Subcutaneous abdominal adipose tissue (tissue), 5 donors: ENCODE measurements around the gene DDX54.

ENCODE experiments used
- H3K27ac ChIP-seq: one replicate; pipeline ENCODE4 v1.7.0; 2013; ENCODE audit warnings: low read depth, mild to moderate bottlenecking, inconsistent platforms, low read length, moderate library complexity
- H3K27me3 ChIP-seq, 5 donors: one replicate each; pipeline ENCODE4 v1.7.0; 2013; ENCODE audit warnings: low read length in 5 of 5, inconsistent platforms in 1 of 5; ENCODE audit not compliant: control insufficient read depth in 5 of 5, insufficient read depth in 4 of 5
- H3K36me3 ChIP-seq, 5 donors: one replicate each; pipeline ENCODE4 v1.7.0; 2013; ENCODE audit warnings: low read length in 5 of 5; ENCODE audit not compliant: control insufficient read depth in 5 of 5, insufficient read depth in 5 of 5
- H3K4me1 ChIP-seq, 5 donors: one replicate each; pipeline ENCODE4 v1.7.0; 2013; ENCODE audit warnings: low read length in 5 of 5, mild to moderate bottlenecking in 3 of 5, moderate library complexity in 1 of 5; ENCODE audit not compliant: control insufficient read depth in 5 of 5, insufficient read depth in 5 of 5
- H3K4me3 ChIP-seq, 5 donors: one replicate each; pipeline ENCODE4 v1.7.0; 2013; ENCODE audit warnings: low read length in 5 of 5, low read depth in 1 of 5
- H3K9ac ChIP-seq, 5 donors: one replicate each; pipeline ENCODE4 v1.7.0; 2013; ENCODE audit warnings: low read length in 5 of 5, mild to moderate bottlenecking in 4 of 5, moderate library complexity in 3 of 5
- H3K9me3 ChIP-seq, 5 donors: one replicate each; pipeline ENCODE4 v1.7.0; 2013; ENCODE audit warnings: low read length in 5 of 5; ENCODE audit not compliant: control insufficient read depth in 5 of 5
- donor health status: healthy.
- donor health status: healthy.
- donor health status: healthy.
- donor health status: healthy.
- donor health status: healthy.

Gene DDX54

DNA sequence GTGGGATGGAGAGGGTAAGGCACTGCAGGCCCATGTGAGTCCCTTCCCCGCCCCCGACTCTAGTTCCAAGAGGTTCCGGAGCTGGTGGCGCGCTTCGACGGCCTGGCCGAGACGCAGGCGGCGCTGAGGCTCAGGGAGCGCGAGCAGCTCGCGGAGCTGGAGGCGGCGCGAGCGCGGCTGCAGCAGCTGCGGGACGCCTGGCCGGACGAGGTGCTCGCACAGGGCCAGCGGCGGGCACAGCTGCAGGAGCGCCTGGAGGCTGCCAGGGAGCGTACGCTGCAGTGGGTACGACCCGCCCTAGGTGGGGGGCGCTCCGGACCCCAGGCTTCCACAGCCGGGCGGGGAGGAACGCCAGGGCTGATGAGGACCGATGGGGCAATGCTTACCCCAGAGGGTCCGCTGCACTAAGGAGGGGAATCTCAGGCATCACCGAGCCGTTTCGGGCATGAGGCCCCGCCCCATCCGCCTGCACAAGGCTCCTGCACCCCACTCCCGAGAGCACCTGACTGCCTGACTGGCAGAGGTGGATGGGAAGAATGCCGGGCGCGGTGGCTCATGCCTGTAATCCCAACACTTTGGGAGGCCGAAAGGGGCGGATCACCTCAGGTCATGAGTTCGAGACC lies 30.8 kb downstream of the DDX54 start:
- Histone ChIP-seq H3K4me1 (peaks cover 0 to 31% (median 21%) of the 10 kb centered on the region in 5 donors), H3K36me3 (peaks cover 0 to 23% (median 20%) of the 10 kb centered on the region in 5 donors), H3K27me3 (peaks cover 7 to 32% (median 27%) of the 10 kb centered on the region in 5 donors), H3K9ac (no peak overlapping the region), H3K4me3 (peak overlapping the region in 2 of 5 donors; percentile 26 to 29), H3K9me3 (no peaks in the 10 kb centered on the region), H3K27ac (no peak overlapping the region)

DNA sequence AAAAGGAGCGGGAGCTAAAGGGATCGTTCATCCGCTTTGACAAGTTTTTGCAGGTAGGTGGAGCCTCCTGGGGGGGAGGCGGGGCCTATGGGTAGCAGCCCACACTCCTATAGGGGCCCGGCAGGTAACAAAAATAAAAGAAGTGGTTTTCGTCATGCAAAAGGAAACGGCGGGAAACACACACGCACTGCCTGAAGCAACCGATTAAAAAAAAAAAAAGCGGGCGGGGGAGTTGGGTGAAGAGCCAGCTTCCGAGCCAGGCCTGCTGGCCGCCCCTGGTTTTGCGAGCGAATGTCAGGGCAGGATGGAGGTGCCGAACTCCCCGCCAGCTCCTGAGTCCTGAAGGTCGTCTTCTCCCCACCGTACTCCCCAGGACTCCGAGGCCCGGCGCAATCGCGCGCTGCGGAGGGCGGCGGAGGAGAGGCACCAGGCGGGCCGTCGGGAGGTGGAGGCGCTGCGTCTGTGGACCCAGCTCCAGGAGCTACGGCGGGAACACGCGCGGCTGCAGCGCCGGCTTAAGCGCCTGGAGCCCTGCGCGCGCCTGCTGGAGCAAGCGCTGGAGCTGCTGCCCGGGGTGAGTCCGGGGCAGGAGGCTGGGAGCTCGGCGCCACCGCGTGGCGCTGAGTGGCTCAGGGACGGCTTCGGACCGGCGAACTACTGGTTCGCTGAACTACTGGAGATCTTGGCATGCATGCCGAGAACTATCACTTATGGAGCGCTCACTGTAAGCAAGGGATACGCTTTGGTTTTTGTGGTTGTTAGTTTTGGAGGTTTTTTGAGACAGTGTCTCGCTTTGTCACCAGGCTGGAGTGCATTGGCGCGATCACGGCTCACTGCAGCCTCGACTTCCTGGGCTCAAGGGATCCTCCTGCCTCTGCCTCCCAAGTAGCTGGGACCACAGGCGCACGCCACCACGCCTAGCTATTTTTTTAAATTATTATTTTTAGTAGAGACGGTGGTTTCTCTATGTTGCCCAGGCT lies 32.2 kb downstream of the DDX54 start:
- H3K27ac ChIP-seq, result no peak overlapping the region
- peak overlapping the region in 4 of 5 donors; percentile 39 to 63 (median 50) for H3K4me3 ChIP-seq
- H3K36me3 ChIP-seq, result peaks cover 0 to 10% (median 6%) of the 10 kb centered on the region in 5 donors
- no peak overlapping the region for H3K9ac ChIP-seq
- H3K9me3 ChIP-seq, result no peaks in the 10 kb centered on the region
- H3K4me1 ChIP-seq, result peaks cover 0 to 35% (median 24%) of the 10 kb centered on the region in 5 donors
- H3K27me3 ChIP-seq, result peaks cover 7 to 32% (median 27%) of the 10 kb centered on the region in 5 donors

DNA sequence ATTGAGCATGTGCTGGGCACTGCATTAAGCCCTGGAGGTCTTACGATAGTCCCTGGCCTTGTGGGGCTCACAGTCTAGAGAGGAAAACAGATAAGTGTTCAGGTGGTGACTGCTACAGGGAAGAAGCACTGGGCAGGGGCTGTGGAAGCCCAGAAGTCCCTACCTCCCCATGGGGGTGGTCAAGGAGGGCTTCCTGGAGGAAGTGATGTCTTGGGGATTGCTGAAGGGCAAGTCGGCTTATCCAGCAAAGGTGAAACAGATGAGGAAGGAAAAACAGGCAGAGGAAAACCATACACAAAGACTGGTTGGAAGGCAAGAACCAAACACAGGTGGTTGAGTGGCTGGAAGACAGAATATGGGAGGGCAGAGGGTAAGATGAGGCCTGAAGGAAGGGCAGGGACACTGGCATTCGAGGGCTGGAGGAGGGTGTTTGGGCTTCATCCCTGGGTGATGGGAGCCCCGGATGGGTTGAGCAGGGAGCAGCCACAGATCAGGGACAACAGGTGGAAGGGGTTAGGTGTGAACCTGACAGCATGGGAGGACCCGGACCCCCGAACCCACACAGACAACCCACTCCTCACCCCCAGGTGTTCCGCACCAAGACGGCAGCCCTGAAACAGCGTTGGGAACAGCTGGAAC lies 33.0 kb downstream of the DDX54 start:
- H3K4me1 ChIP-seq, result peaks cover 0 to 35% (median 24%) of the 10 kb centered on the region in 5 donors
- H3K9ac ChIP-seq, result no peak overlapping the region
- H3K4me3 ChIP-seq, result peak overlapping the region in 3 of 5 donors; percentile 39 to 63 (median 51)
- peaks cover 7 to 32% (median 27%) of the 10 kb centered on the region in 5 donors for H3K27me3 ChIP-seq
- H3K9me3 ChIP-seq, result no peaks in the 10 kb centered on the region
- H3K27ac ChIP-seq, result no peak overlapping the region
- peaks cover 0 to 2% (median 0%) of the 10 kb centered on the region in 5 donors for H3K36me3 ChIP-seq

DNA sequence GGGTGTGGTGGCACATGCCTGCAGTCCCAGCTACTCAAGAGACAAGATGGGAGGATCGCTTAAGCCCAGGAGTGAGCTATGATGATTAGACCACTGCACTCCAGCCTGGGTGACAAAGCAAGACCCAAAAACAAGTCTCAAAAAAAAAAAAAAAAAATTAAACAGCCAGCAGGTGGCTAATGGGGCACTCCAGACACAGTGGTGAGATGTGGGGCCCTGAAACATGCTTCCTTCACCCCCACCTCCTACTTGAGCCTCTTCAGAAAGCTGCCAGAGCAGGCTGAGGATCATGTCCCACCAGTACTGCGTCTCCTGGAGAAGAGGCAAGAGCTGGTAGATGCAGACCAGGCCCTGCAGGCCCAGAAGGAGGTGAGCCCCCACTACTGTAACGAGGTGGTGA lies 33.6 kb downstream of the DDX54 start:
- Histone ChIP-seq H3K9me3 (peaks cover 0 to 4% (median 0%) of the 10 kb centered on the region in 5 donors), H3K27me3 (peaks cover 7 to 32% (median 27%) of the 10 kb centered on the region in 5 donors), H3K4me1 (peaks cover 0 to 35% (median 24%) of the 10 kb centered on the region in 5 donors), H3K9ac (no peak overlapping the region), H3K36me3 (no peaks in the 10 kb centered on the region), H3K27ac (no peak overlapping the region), H3K4me3 (no peak overlapping the region)

DNA sequence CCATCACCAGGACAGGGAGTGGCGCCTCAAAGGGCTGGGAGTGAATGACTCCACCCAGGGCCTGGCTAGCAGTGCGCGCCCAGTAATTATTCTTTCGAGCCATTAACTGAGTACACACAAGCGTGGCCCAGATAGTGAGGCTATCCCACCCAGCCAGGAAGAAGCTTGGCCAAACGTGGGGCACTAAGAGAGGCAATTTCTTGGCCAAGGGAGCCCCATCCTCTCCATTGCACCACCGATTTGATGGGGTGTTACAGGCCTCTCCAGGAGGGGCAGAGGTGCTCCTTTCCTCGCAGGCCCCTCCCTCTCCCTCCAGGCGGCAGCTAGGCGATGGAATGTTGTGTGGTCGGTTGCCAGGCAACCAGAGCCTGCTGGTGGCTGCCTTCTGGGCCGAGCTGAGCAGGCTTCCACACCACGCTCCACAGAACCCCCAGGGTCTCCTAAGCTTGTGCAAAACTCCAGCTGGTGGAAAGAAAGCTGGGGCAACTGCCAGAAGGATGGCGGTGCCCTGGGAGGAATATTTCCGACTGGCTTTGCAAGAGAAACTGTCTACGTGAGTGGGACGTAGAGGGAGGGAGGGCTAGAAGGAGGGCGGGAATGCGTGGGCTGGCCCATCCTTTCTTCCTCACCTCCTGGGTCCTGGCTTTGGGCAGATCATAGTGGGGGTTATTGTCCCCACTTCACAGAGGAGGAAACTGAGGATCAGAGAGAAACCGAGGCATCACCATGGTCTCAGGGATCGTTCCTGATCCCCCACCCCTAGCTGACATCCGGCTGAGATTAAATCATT lies 35.7 kb downstream of the DDX54 start, which contains the start of gene CFAP73:
TSS of gene CFAP73 (plus strand) at position 364 of the 790 bp plus-strand sequence. CDS start at position 498, 134 bp downstream.
- Histone ChIP-seq H3K4me1 (peaks cover 0 to 40% (median 24%) of the 10 kb centered on the region in 5 donors), H3K27me3 (peaks cover 0 to 23% (median 15%) of the 10 kb centered on the region in 5 donors), H3K9ac (no peak within 1 kb of the TSS), H3K9me3 (peaks cover 0 to 4% (median 0%) of the 10 kb centered on the region in 5 donors), H3K4me3 (peak within 1 kb of the TSS in 1 of 5 donors; percentile 6), H3K27ac (no peak within 1 kb of the TSS), H3K36me3 (no peaks in the 10 kb centered on the region)

DNA sequence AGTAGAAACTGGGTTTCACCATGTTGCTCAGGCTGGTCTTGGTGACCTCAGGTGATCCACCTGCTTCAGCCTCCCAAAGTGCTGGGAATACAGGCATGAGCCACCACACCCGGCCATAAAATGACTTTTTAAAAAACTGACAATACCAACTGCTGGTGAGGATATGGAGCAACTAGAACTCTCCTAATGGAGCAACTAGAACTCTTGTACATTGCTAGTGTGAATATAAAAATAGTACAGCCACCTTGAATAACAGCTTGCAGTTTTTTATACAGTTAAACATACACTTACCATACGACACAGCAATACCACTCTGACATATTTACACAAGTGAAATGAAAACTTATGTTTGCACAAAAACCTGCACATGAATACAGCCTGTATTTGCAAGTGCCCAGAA lies 38.3 kb downstream of the DDX54 start:
- Histone ChIP-seq H3K4me3 (no peak overlapping the region), H3K9ac (no peak overlapping the region), H3K27ac (no peak overlapping the region), H3K4me1 (peaks cover 0 to 30% (median 18%) of the 10 kb centered on the region in 5 donors), H3K9me3 (peaks cover 0 to 4% (median 0%) of the 10 kb centered on the region in 5 donors), H3K36me3 (no peaks in the 10 kb centered on the region), H3K27me3 (peaks cover 0 to 11% (median 5%) of the 10 kb centered on the region in 5 donors)

DNA sequence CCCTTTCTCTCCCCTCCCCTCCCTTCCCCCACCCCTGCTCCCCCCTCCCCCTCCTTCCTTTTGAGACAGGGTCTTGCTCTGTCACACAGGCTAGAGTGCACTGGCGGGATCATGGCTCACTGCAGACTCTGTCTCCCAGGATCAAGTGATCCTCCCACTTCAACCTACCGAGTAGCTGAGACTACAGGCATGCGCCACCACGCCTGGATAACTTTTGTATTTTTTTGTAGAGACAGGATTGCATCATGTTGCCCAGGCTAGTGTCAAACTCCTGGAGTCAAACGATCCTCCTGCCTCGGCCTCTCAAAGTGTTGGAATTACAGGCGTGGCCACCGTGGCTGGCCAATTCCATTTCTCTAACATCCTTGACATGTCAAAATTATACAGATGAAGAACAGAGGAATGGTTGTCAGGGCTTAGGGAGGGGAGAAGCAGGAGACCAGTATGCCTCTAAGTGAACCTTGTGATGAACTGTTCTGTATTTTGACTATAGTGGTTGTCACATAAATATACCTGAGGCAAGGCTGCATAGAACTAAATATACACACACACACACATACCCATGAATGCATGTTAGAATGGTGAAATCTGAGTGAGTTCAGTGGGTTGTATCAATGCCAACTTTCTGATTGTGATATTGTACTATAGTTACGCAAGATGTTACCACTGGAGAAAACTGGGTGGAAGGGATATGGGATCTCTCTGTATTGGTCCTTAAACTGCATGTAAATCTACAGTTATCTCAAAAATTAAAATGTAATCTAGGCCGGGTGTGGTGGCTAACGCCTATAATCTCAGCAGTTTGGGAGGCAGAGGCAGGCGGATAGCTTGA lies 39.3 kb downstream of the DDX54 start:
- peak overlapping the region in 1 of 5 donors; percentile 1 for H3K9ac ChIP-seq
- no peak overlapping the region for H3K4me3 ChIP-seq
- H3K27ac ChIP-seq, result no peak overlapping the region
- peaks cover 0 to 32% (median 18%) of the 10 kb centered on the region in 5 donors for H3K4me1 ChIP-seq
- H3K27me3 ChIP-seq, result peaks cover 0 to 7% (median 0%) of the 10 kb centered on the region in 5 donors
- H3K36me3 ChIP-seq, result no peaks in the 10 kb centered on the region
- H3K9me3 ChIP-seq, result peaks cover 0 to 4% (median 0%) of the 10 kb centered on the region in 5 donors

DNA sequence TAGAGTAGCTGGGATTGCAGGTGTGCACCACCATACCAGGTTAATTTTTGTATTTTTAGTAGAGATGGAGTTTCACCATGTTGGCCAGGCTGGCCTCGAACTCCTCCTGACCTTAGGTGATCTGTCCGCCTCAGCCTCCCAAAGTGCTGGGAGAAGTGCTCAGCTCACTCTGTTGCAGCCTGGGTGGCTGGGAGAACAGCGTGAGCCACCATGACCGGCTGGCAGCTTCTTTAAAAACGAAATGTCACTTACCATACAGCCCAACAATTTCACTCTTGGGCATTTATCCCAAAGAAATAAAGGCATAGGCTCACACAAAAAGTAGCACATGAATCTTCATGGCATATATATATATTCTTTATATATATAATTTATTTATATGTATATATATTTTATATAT lies 40.5 kb downstream of the DDX54 start:
- H3K4me3 ChIP-seq, result no peak overlapping the region
- H3K27ac ChIP-seq, result no peak overlapping the region
- peaks cover 0 to 29% (median 18%) of the 10 kb centered on the region in 5 donors for H3K4me1 ChIP-seq
- H3K36me3 ChIP-seq, result no peaks in the 10 kb centered on the region
- peaks cover 0 to 2% (median 0%) of the 10 kb centered on the region in 5 donors for H3K27me3 ChIP-seq
- H3K9me3 ChIP-seq, result peaks cover 0 to 4% (median 0%) of the 10 kb centered on the region in 5 donors
- no peak overlapping the region for H3K9ac ChIP-seq
